ENCODE data around the gene SPATA32.

Gene SPATA32

DNA sequence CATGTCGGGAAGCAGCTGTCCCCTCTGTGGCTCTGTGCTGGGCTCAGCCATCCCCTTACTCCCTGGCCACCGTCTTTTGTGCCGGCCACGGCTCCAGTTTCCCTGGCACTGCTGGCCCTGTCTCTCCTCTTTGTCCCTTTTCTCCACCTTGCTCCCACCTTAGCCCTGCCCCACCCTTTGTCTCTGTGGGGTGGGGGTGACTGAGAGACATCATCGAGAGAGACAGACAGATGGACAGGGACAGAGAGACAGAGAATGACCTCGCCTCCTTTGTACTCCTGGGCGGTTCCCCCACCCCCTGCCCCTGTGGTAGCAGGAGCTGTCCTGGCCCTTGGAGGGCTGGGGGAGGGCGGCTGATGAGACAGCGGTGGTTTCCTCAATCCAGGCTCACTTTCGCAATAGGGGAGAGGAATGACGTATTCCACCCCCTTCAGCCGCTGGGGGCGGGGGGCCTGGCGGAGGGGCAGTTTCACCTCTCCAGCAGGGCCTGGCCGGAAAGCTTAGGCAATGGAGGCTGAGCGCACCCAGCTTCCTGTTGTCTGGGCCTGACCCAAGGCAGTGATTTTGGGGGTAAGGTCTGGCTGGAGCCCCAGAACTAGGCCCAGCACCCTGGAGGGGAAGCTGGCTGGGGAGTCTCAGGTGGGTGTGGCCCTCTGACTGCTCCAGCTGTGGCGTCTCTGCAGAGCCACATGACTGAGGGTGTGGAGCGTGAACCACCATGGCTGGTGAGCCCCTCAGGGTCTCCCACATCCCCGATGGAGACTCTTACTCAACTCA lies 32.9 kb downstream of the SPATA32 start:
- DNase-seq (ENCODE audit: low spot score), result peak; percentile 66

DNA sequence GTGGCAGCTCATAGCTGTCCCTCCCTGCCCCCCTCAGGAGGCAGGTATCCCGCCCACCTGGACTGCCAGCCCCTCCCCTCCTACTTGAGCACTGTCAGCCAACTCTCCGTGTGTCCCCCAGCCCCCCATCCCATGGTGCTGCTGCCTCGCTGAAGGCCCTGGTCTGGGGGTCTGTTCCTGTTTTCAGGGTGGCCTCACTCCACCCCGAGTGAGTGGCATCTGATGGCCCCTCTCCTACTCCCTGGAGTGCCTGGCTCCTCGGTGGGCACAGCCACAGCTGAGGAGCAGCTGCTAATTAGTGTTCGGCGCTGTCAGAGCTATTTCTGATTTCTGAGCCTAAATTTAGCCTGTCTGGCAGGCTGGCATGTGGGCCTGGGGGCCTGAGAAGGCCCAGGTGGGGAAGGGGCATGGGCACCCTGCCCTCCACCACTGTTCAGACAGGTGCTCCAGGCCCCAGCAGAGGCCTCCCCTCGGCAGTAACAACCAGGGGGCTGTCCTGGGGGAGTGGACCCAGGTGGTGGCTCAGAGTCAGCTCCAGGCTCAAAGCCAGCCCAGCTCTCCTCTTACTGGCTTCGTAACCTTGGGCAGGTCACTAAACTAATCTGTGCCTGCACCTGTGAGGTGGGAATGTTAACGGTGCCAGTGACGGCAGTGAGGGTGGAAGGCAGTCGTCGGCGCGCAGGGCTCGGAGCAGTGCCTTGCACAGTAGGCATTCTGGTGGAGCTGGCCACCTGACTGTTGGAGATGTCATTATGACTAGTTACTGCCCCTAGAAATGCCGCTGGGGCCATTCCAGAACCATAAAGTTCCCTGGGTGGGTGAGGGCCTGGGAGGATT lies 33.8 kb downstream of the SPATA32 start:
- no peak for DNase-seq (ENCODE audit: low spot score)

GRCh38 chr17:45227101-45227925 lies 34.6 kb downstream of the SPATA32 start:
- DNase-seq (ENCODE audit: low spot score), result no peak

DNA sequence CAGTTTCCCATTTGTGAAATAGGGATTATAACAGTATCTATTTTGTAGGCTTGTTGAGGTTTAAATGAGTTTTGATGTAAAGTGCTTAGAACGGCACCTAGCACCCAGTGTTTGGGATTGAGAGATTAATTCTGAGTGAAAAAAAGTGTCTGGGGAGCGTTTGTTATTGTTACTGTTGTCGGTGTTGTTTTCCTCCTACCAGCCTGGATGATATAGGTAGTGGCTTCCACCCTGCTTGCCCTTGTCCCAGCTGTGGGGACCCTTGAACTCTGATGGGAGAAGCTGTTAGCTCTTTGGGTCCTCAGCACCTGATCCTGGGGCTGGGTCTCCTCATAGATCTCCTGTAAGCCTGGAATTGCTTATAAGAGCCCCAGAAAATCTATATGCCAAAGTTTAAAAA lies 35.3 kb downstream of the SPATA32 start:
- DNase-seq (ENCODE audit: low spot score), result no peak

DNA sequence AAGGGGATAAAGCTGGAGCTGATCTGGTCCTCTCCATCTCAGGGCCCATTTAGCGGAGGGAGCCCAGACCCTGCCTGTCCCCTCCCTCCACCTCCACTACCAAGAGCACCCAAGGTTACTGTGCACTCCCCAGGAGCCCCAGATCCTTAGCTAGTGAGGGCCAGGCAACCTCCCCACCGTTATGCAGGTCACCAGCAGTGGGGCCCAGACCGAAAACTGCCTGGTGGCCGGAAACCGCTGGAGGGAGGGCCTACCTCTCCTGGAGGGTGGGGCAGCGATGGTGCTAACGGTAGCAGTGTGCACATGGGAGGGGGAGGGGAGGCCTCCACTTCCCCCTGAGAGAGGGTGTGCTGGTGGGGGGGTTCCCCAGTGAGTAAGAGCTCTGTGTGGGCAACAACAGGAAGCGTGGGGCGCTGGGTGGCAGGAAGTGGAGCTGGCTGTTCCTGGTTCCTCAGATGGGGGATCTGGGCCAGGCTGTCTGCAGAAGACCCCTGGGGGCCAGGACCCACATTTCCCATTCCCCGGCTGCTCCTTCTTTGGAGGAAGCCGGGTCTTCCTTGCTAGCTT lies 35.8 kb downstream of the SPATA32 start:
- no peak for DNase-seq (ENCODE audit: low spot score)

GRCh38 chr17:45225051-45225700 lies 36.7 kb downstream of the SPATA32 start:
- no peak for DNase-seq (ENCODE audit: low spot score)

- no peak for DNase-seq (ENCODE audit: low spot score)
Measured at GRCh38 chr17:45224671-45225050, 37.2 kb downstream of the SPATA32 start.

DNA sequence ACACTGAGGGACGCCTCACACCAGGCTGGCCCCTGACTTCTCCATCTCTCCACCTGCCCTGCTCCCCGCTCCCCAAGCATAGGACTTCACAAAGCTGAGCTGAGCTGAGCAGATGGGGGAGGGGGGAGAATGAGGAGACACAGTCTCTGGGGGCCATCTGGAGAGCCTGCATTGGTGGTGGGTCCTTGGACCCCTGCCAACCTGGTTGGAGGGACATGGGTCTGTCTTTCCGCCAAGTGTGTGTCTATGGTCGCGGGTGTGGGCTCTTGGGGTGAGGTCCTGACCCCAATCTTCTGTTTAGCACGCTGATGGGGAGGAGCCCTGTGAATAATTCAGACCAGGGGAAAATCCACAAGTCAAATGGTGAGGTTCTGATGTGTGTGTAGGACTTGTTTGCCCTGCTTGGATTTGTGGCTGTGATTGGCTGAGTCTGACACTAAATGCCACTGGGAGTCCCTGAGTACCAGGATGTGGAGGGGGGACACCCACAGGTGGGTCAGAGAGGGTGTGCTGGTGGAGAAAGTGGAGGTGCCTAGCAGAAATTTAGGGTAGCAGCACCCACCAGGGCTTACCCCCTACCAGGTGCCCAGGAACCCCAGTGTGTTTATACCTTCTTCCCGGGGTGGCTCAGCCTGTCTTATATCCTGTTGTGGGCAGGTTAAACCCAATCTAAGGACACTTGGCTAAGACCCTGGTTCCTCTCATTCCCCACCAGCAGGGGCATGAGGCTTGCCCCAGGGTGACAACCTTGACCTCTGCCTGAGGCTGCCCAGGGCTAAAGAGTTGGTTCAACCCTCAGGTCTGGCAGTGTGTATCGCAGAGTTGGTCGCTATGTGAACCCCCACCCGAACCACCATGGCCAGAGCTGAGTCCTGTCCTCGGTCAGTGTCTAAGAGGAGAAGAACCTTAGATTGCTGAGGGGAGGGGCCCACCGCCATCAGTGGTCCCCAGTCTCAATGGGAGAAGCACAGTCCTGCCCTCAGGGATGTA lies 38.1 kb downstream of the SPATA32 start:
- DNase-seq (ENCODE audit: low spot score), result no peak

DNA sequence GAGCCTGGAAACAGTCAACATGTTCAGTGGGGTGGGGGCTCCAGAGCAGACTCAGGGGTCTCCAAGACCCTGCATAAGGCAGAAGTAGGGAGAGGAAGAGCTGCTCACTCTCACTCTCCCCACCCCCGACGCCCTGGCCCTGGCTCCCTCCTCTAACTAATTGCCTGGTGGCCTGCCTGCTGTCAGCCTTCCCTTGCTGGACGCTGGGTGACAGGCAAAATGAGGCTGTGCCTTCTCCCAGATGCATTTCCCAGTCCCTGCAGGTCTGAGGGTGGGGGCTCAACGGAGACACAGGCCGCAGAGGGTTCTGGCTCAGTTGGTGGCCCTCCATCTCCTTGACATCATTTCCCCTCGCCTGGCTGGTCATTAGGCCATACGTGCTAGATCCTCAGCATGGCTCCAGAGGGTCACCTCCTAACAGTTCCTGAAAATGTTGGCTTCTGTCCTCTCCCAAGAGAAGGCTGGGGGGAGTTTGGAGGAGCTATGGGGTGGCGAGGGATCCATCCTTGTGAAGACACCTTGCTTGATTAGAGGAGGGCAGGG lies 38.8 kb downstream of the SPATA32 start:
- DNase-seq (ENCODE audit: low spot score), result no peak

DNA sequence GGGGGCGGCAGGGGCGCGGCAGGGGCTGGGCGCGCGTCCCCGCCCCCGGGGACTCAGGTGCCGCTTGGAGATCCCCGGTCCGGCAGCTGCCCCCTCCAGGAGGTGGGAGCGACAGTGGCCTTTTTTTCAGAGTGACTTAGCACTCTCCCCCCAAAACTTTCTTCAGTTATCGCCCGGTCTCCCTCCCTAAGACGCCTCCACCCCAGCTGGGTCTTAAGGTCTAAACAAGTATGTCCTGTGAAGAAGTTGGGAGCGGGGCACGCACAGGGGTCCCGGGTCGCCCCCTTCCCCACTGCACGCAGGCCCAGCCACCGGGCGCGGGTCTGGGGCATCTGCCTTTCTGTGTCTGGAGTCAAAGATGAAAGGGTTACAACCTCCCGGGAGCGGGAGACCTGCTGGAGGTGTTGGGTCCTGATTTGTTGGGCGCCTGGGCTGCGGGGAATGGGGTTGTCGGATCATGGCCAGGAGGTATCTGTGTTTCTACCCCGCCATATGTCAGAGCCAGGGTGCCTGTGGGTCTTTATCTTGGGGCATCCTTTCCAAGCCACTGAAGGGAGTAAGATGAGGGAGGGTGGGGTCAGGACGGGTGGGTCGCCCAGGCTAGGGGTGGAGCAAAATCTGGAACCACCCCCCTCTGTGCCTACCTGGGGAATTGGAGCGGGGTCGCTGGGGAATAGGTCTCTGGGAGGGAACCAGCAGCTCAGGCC lies 39.5 kb downstream of the SPATA32 start:
- DNase-seq (ENCODE audit: low spot score), result no peak

DNA sequence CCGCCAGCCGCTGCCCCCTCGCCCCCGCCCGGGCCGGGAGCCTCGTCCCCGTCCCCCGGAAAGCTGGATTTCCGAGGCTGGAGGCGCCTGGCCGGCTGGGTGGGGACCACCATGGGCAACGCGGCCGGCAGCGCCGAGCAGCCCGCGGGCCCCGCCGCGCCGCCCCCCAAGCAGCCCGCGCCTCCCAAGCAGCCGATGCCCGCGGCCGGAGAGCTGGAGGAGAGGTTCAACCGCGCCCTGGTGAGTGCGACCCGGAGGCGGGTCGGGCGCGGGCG lies 39.9 kb downstream of the SPATA32 start:
- DNase-seq (ENCODE audit: low spot score), result no peak

- DNase-seq (ENCODE audit: low spot score), result no peak
Measured at GRCh38 chr17:45221081-45222013, 40.5 kb downstream of the SPATA32 start, which contains the start of gene FMNL1. FMNL1 (plus strand) TSS chr17:45221885; CDS start chr17:45222125, 240 bp downstream.

- no peak for DNase-seq (ENCODE audit: low spot score)
Measured at GRCh38 chr17:45220079-45220478, 41.8 kb downstream of the SPATA32 start.

DNA sequence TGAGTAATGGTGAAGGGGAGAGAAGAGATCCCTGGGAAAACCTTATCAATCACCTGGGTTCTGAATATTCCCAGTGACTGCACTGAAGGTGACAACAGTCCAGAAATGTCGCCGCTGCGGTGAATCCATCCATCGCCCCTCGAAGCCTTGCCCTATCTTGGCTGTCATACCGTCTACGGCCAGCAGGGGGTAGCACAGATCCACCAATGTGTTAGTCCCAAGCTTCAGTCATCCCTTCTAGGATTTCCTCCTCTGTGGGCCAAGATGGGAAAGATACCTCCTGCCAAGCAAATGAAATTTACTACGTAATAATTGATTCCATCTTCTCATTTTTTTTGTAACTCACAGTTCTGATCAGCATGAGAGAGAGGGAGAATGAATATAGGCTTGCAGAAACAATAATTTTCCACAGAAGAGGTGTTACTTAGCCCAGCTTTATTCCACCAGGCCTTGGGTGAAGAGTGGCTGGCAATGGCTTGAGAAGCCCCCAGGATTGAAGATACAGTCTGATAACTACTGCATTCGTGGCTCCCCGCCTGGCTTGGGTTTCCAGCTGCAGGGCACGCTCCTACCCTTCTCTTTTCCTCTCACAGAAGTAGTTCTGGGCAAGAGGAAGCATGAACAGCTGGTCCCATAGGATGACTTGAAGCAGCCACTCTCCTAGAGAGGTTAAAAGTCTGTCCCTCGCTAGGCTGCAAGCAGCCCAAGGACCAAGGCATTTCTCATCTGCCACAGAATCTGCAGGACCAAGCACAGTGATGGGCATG lies 42.8 kb downstream of the SPATA32 start:
- peak; percentile 83 for DNase-seq (ENCODE audit: low spot score)
